Fibroblast of peridontal ligament (primary cell): ENCODE data around the gene CACNA2D2.

Experiments used
- DNase-seq: peaks from one replicate; pipeline ENCODE4 v3.0.0-alpha.2; 2010; ENCODE audit errors: extremely low read depth

CACNA2D2 gene

GRCh38 chr3:50503504-50504342 is at the start of gene CACNA2D2:
Gene CACNA2D2 (minus strand): TSS chr3:50503634. CDS start chr3:50503423, 211 bp downstream.
- no peak for DNase-seq

GRCh38 chr3:50552598-50552997 is 49.2 kb upstream of the CACNA2D2 start:
- no peak for DNase-seq

- DNase-seq = no peak
Observed at GRCh38 chr3:50551681-50552435, 48.4 kb upstream of the CACNA2D2 start.

- no peak for DNase-seq
Observed at GRCh38 chr3:50551054-50551659, 47.7 kb upstream of the CACNA2D2 start.

- peak; percentile 35 for DNase-seq
Observed at GRCh38 chr3:50550079-50550736, 46.8 kb upstream of the CACNA2D2 start.

GRCh38 chr3:50549226-50549625 is 45.8 kb upstream of the CACNA2D2 start:
- DNase-seq = no peak

- DNase-seq = no peak
Observed at GRCh38 chr3:50545781-50546180, 42.3 kb upstream of the CACNA2D2 start.

- peak; percentile 63 for DNase-seq
Observed at GRCh38 chr3:50542177-50543034, 39.0 kb upstream of the CACNA2D2 start.

- DNase-seq = no peak
Observed at GRCh38 chr3:50539356-50540286, 36.2 kb upstream of the CACNA2D2 start.

- no peak for DNase-seq
Observed at GRCh38 chr3:50537421-50538129, 34.1 kb upstream of the CACNA2D2 start.

- no peak for DNase-seq
Observed at GRCh38 chr3:50536471-50537180, 33.2 kb upstream of the CACNA2D2 start.

GRCh38 chr3:50534681-50535330 is 31.4 kb upstream of the CACNA2D2 start:
- peak; percentile 2 for DNase-seq

- no peak for DNase-seq
Observed at GRCh38 chr3:50533807-50534461, 30.5 kb upstream of the CACNA2D2 start.

- DNase-seq = no peak
Observed at GRCh38 chr3:50533316-50533715, 29.9 kb upstream of the CACNA2D2 start.

- peak; percentile 6 for DNase-seq
Observed at GRCh38 chr3:50532062-50532705, 28.8 kb upstream of the CACNA2D2 start.

- no peak for DNase-seq
Observed at GRCh38 chr3:50531201-50531600, 27.8 kb upstream of the CACNA2D2 start.
